AG09309 (cell line): ENCODE data around the gene HSP90AA1.
"Not testable (repeated sequence)": the region's sequence is repeated elsewhere in the genome, so short reads cannot be mapped to it uniquely, and the experiment has no call there.

ENCODE experiments used
- DNase-seq: peaks from one replicate; pipeline ENCODE4 v3.0.0-alpha.2; 2010; ENCODE audit warnings: low read depth
- H3K4me3 ChIP-seq: 2 replicates; pipeline ENCODE4 v1.5.1; 2011; ENCODE audit warnings: mild to moderate bottlenecking, low read depth, low read length, moderate library complexity; ENCODE audit not compliant: control insufficient read depth
- TF ChIP-seq, protein P1 (sequence below): IDR thresholded peaks from 2 replicates; pipeline ENCODE4 v1.5.1; 2011; ENCODE audit warnings: mild to moderate bottlenecking, low read depth, low read length, inconsistent platforms; ENCODE audit not compliant: insufficient read depth, control insufficient read depth; ENCODE audit errors: missing control alignments

The HSP90AA1 gene

DNA sequence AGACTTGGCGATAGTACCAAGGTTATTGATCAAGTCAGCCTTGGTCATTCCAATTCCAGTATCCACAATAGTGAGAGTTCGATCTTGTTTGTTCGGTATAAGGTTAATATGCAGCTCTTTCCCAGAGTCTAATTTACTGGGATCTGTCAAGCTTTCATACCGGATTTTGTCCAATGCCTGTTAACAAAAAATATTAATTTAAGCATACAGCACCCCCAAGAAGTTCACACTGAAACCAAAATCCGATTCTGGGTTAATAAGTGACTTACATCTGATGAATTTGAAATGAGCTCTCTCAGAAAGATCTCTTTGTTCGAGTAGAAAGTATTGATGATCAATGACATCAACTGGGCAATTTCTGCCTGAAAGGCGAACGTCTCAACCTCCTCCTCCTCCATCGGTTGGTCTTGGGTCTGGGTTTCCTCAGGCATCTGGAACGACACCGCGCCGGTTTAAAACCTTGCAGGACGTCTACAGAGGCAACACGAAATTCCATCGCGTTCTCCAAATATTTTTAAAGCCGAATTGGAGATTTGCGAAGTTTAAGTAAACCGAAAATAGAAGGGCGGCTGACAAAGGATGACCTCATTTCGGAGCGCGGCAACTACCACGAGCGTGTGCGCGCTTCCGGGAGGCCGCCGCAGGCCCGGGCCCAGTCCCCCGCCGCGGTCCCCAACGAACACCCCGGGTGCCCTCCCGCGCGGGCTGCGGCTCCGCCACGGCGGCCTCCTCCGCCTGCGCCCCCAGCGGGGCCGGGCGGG is 716 bp downstream of the HSP90AA1 start:
- TF ChIP-seq, protein P1, sequence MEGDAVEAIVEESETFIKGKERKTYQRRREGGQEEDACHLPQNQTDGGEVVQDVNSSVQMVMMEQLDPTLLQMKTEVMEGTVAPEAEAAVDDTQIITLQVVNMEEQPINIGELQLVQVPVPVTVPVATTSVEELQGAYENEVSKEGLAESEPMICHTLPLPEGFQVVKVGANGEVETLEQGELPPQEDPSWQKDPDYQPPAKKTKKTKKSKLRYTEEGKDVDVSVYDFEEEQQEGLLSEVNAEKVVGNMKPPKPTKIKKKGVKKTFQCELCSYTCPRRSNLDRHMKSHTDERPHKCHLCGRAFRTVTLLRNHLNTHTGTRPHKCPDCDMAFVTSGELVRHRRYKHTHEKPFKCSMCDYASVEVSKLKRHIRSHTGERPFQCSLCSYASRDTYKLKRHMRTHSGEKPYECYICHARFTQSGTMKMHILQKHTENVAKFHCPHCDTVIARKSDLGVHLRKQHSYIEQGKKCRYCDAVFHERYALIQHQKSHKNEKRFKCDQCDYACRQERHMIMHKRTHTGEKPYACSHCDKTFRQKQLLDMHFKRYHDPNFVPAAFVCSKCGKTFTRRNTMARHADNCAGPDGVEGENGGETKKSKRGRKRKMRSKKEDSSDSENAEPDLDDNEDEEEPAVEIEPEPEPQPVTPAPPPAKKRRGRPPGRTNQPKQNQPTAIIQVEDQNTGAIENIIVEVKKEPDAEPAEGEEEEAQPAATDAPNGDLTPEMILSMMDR: no peak
- no peak for DNase-seq
- H3K4me3 ChIP-seq: peak overlapping the region; percentile 57

- no peak for DNase-seq
- peak overlapping the region; percentile 57 for H3K4me3 ChIP-seq
- TF ChIP-seq, protein P1: no peak
Measured at GRCh38 chr14:102085488-102085887, 1.4 kb downstream of the HSP90AA1 start.

GRCh38 chr14:102084931-102085330 is 1.9 kb downstream of the HSP90AA1 start:
- no peak for DNase-seq
- H3K4me3 ChIP-seq: no peak overlapping the region
- TF ChIP-seq, protein P1: no peak

GRCh38 chr14:102084522-102084921 is 2.3 kb downstream of the HSP90AA1 start:
- not testable (repeated sequence) for H3K4me3 ChIP-seq

DNA sequence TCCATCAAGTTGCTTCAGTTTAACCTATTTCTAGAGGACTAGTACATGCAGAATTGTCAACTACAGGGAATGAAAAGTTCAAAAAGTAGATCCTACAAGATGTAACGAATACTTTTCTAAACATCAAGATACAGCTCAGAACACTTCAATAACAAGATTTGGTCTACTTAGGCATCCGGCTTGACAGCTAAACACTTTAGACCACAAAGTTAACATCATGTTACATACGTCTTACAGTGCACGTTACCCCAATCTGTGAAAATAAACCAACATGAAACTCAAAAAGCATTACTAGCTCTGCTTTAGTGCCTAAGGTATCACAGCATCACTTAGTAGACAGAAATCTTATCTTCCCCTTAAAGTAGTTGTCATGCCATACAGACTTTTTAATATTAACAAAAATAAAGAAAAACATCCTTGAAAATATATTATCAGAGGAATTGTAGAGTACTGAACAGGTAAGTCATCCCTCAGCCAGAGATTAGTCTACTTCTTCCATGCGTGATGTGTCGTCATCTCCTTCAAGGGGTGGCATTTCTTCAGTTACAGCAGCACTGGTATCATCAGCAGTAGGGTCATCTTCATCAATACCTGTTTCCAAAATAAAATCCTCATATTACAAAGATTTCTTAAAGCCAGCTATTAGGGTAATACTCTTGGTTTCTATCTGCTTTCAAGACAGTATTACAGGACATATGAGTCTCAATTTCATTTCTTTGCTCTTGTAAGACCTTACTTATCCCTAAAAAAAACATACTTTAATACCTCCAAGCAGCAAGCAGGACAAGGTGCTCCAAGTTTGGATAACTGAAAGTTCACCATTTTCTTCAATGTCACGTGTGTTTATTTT is 5.4 kb downstream of the HSP90AA1 start:
- H3K4me3 ChIP-seq: no peak overlapping the region
- TF ChIP-seq, protein P1: no peak
- DNase-seq: no peak

More at GRCh38 chr14:102084522-102084921, 2.3 kb downstream of the HSP90AA1 start:
- not testable (repeated sequence) for DNase-seq

DNA sequence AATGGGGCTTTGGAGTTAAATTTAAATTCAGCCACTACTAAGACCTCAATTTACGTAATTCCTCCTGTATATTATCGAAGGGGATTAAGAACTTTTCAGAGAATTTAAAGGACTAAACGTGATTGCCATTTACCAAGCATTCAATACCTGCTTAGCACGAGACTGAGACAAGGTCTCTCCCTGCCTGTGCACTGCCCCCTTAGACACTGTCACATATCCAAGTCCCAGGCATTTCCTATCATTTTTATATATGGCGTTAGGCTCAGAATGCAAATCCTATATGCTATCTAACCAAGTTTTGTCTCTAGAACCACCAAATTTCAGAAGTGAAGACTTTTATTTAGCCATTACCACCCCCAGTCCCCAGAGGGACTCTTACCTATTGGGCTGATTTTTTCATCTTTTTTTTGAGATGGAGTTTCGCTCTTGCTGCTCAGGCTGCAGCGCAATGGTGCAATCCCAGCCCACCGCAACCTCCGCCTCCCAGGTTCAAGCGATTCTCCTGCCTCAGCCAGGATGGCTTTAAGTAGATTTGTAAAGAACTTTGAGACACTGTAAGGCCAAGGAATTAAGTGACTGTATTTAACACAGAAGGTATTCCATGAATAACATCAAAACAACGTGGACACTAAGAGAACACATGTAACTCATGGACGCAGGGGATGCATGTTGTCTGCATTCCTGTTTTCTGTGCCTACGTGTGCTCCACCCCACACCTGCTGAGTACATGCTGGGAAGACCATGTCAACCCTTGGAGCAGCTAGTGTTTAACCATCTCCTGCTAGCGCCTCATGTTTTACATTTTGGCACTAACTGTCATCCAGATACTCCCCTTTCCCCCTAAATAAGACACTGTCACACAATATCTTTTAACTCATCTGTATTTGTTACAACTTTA is 6.4 kb downstream of the HSP90AA1 start:
- no peak overlapping the region for H3K4me3 ChIP-seq
- TF ChIP-seq, protein P1: no peak
- DNase-seq: no peak
